ENCODE results near the gene MRGPRG.

The MRGPRG gene

DNA sequence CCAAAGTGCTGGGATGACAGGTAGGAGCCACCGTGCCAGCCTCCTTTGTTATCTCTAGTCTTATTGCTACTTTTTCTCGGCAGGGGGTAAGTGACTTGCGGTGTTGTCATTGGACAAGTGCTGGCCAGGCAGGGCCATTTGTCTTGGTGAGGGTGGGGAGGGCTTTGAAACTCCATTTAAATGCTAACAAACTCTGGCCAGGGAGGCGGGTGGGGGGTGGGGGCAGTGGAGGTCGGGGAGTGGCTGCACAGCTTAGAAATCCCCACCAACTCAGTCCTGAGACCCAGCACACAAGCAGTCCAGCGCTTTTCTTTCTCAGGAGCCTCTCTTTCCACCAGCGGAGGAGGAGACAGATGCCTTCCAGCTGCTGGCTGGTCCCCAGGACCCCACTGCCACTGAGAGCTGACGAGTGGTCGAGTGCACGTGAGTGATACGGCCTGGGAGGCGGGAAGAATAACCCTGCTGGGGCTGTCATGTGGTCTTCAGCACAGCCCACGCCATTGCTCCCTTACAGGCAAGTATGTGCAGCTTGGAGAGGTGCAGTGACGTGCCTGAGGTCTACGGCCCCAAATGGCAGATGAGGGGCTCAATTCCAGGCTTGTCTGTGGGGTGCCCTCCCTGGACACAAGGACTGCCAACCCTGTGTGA lies 29.3 kb downstream of the MRGPRG start:
- no peak for DNase-seq (ENCODE audit: low read depth)

DNA sequence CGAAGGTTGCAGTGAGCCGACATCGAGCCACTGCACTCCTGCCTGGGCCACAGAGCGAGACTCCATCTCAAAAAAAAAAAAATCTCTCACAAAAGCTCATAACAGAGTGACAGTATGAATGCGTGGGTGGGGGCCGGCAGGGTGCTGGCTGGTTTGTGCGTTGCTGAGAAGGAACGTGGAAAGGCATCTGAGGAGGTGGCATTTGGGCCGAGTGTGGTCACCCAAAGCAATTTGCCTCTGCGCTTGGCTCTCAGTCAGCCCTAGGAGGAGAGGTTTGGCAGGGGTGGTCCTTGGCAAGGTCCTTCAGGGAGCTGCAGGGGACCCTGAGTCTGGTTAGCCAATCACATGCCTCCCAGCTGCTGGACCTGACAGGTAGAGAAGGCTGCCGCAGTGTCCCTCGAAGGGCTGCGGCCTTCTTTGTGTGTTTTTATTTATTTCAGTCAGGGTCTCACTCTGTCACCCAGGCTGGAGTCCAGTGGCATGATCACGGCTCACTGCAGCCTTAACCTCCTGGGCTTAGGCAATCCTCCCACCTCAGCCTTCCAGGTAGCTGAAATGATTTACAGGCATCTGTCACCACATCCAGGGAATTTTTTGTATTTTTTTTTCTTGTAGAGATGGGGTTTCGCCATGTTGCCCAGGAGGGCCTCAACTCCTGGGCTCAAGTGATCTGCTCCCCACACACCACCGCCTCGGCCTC lies 30.0 kb downstream of the MRGPRG start:
- DNase-seq (ENCODE audit: low read depth): no peak
- no peak overlapping the region for H3K4me3 ChIP-seq (ENCODE audit: low read length)
- TF ChIP-seq, protein P1, sequence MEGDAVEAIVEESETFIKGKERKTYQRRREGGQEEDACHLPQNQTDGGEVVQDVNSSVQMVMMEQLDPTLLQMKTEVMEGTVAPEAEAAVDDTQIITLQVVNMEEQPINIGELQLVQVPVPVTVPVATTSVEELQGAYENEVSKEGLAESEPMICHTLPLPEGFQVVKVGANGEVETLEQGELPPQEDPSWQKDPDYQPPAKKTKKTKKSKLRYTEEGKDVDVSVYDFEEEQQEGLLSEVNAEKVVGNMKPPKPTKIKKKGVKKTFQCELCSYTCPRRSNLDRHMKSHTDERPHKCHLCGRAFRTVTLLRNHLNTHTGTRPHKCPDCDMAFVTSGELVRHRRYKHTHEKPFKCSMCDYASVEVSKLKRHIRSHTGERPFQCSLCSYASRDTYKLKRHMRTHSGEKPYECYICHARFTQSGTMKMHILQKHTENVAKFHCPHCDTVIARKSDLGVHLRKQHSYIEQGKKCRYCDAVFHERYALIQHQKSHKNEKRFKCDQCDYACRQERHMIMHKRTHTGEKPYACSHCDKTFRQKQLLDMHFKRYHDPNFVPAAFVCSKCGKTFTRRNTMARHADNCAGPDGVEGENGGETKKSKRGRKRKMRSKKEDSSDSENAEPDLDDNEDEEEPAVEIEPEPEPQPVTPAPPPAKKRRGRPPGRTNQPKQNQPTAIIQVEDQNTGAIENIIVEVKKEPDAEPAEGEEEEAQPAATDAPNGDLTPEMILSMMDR (IDR thresholded peaks at IDR 0.05; ENCODE audit: insufficient read depth, low read depth, low read length, missing control alignments): no peak

More for the DNA sequence above, 29.3 kb downstream of the MRGPRG start:
- H3K4me3 ChIP-seq (ENCODE audit: low read length): no peak overlapping the region
- TF ChIP-seq, protein P1 (IDR thresholded peaks at IDR 0.05; ENCODE audit: insufficient read depth, low read depth, low read length, missing control alignments): no peak

DNA sequence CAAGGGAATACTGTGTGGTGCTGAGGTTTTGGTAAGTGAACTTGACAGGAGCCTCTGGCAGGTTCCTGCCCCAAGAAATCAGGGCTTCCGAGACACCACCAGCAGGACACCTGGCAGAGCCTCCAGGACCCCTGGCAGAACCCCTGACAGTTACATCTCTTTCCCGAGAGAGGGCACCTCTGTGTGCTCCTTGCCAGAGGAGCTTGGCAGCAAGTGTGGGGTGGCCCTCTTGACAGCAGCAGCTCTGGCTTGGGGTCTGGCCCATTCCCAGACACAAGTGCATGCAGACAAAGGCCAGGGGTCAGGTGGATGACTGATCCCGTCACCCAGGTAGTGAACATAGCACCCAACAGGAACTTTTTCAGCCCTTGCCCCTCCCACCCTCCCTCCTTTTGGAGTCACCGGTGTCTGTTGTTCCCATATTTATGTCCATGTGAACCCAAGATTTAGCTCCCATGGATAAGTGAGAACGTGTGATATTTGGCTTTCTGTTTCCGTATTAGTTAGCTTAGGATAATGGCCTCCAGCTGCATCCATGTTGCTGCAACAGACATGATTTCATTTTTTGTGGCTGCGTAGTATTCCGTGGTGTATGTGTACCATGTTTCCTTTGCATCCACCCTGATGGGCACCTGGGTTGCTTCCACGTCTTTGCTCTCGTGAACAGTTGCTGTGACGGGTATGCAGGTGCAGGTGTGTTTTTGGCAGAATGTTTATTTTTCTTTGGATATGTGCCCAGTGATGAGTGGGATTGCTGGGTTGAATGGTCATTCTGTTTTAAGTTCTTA lies 32.3 kb downstream of the MRGPRG start:
- H3K4me3 ChIP-seq (ENCODE audit: low read length): no peak overlapping the region
- TF ChIP-seq, protein P1 (IDR thresholded peaks at IDR 0.05; ENCODE audit: insufficient read depth, low read depth, low read length, missing control alignments): no peak

DNA sequence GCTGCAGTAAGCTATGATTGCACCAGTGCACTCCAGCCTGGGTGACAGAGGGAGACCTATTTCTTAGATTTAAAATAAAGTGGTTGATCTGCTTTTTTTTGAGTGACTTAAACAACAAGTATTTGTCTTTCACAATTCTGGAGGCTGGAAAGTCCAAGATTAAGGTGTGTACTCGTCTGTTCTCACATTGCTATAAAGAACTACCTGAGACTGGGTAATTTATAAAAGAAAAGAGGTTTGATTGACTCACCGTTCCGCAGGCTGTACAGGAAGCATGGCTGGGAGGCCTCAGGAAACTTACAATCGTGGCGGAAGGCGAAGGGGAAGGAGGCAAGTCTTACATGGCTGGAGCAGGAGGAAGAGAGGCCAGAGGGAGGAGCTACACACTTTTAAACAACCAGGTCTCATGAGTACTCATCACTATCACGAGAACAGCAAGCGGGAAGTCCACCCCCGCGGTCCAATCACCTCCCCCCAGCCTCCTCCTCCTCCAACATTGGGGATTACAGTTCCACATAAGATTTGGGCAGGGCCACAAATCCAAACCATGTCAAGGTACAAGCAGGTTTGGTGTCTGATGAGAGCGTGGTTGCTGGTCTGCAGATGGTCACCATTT lies 33.8 kb downstream of the MRGPRG start:
- peak; percentile 54 for DNase-seq (ENCODE audit: low read depth)
- TF ChIP-seq, protein P1 (IDR thresholded peaks at IDR 0.05; ENCODE audit: insufficient read depth, low read depth, low read length, missing control alignments): no peak
- H3K4me3 ChIP-seq (ENCODE audit: low read length): no peak overlapping the region

More for the DNA sequence above, 32.3 kb downstream of the MRGPRG start:
- no peak for DNase-seq (ENCODE audit: low read depth)

DNA sequence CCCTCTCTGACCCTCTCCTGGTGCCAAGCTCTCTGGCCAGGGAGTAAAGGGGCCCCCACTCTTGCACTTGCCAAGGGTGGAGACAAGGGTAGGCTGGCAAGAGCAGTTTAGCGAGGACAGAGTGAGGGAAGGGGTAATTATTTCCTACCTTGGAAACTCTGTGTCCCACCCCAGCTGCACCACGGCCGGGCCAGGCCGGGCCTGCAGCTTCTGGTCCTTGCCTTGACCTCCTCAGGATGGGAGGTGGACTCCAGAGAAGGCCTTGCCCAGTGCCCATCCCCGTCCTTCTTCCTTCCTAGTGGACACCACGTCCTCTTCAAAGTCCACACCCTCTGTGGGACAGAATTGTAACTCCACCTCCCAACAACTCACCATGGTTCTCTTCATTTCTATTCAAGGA lies 35.1 kb downstream of the MRGPRG start:
- TF ChIP-seq, protein P1 (IDR thresholded peaks at IDR 0.05; ENCODE audit: insufficient read depth, low read depth, low read length, missing control alignments): no peak
- H3K4me3 ChIP-seq (ENCODE audit: low read length): no peak overlapping the region
- DNase-seq (ENCODE audit: low read depth): no peak

DNA sequence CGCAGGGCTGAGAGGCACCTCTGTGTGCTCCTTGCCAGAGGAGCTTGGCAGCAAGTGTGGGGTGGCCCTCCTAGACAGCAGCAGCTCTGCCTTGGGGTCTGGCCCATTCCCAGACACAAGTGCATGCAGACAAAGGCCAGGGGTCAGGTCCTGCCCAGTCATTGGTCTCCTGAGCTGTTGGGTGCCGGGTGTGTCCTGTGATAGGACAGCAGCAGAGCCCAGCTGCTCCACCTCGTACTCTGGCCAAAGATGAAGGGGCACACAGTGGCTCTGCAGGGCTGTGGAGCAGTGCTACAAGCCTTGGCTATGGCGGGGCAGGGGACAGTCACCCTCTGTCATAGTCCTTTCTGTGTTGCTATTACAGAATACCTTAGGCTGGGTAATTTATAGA lies 36.2 kb downstream of the MRGPRG start:
- no peak overlapping the region for H3K4me3 ChIP-seq (ENCODE audit: low read length)
- TF ChIP-seq, protein P1 (IDR thresholded peaks at IDR 0.05; ENCODE audit: insufficient read depth, low read depth, low read length, missing control alignments): no peak

More for the DNA sequence above, 36.2 kb downstream of the MRGPRG start:
- no peak for DNase-seq (ENCODE audit: low read depth)

All from epithelial cell of esophagus (primary cell).